Measurements from ENCODE around the gene B4GALT4. TPM values are rescaled to one million over a fixed set of nuclear protein-coding genes. Genes with fewer than 3 reads are reported as not detected.

The B4GALT4 gene
- total RNA-seq, 1 experiment from 2014 or later, result 46.5 TPM

- H2BK15ac ChIP-seq (ENCODE audit: low read depth, low read length), result no peak overlapping the region
- no peak overlapping the region for H2BK5ac ChIP-seq (ENCODE audit: insufficient read length, low read length)
- H2BK120ac ChIP-seq (ENCODE audit: low read depth, low read length, poor library complexity, severe bottlenecking), result no peak overlapping the region
- H4K91ac ChIP-seq (ENCODE audit: insufficient read length, low read depth, low read length), result no peak overlapping the region
- Mint-ChIP-seq H3K4me1 (peaks cover 12 to 13% of the 10 kb centered on the region in 2 experiments), H3K4me3 (no peak overlapping the region), H3K9me3 (peaks cover 26 to 29% of the 10 kb centered on the region in 2 experiments), H3K36me3 (ENCODE audit: insufficient read depth in 1 of 3, low read depth in 3 of 3) (peaks cover 15 to 29% (median 16%) of the 10 kb centered on the region in 3 experiments), H3K27ac (peak overlapping the region in 1 of 3 experiments; percentile 87; a peak in 1 of 7 replicates), H3K27me3 (ENCODE audit: low read depth) (no peaks in the 10 kb centered on the region)
- H2AFZ ChIP-seq (ENCODE audit: low read length), result peak overlapping the region; percentile 36
- H2AK5ac ChIP-seq (ENCODE audit: insufficient read length, low read length), result no peak overlapping the region
- no peak overlapping the region for H3K4ac ChIP-seq (ENCODE audit: low read depth, low read length)
- no peaks in the 10 kb centered on the region for H3K79me2 ChIP-seq (ENCODE audit: insufficient read depth, low read length)
- no peak overlapping the region for H4K5ac ChIP-seq (ENCODE audit: insufficient read length, low read depth, low read length)
- H3K14ac ChIP-seq (ENCODE audit: insufficient read depth, low read length), result no peak overlapping the region
- H2BK12ac ChIP-seq (ENCODE audit: insufficient read length, low read depth, low read length), result no peak overlapping the region
- no peak overlapping the region for H3K27ac ChIP-seq (ENCODE audit: insufficient read length, low read depth, low read length)
- H3K23ac ChIP-seq (ENCODE audit: insufficient read length, low read depth, low read length), result no peak overlapping the region
- no peak overlapping the region for H3T11ph ChIP-seq (ENCODE audit: low read length)
- DNase-seq, result no peak
- peaks cover 7% of the 10 kb centered on the region for H3K9me3 ChIP-seq (ENCODE audit: control insufficient read depth, low read depth, low read length)
- no CpG with 5 or more reads among the region's 5 CpGs for WGBS (ENCODE audit: extremely low coverage, insufficient read length, low lambda C conversion rate)
- no peak for TF ChIP-seq CTCF (conservative IDR thresholded peaks at IDR 0.05)
- no peaks in the 10 kb centered on the region for H3K79me1 ChIP-seq (ENCODE audit: insufficient read depth, low read depth, low read length, poor library complexity, severe bottlenecking)
- H3K56ac ChIP-seq (ENCODE audit: insufficient read length, low read depth, low read length), result no peak overlapping the region
- no peak overlapping the region for H4K8ac ChIP-seq (replicated peaks; ENCODE audit: insufficient read length, low read depth, low read length)
- H3K18ac ChIP-seq (ENCODE audit: insufficient read length, low read depth, low read length), result no peak overlapping the region
- no peaks in the 10 kb centered on the region for H3K23me2 ChIP-seq (ENCODE audit: insufficient read length, low read depth, low read length, poor library complexity, severe bottlenecking)
- H3K9ac ChIP-seq (ENCODE audit: extremely low read depth, insufficient read length, low read length), result no peak overlapping the region
- no peaks in the 10 kb centered on the region for H4K20me1 ChIP-seq (ENCODE audit: control insufficient read depth, insufficient read depth, insufficient read length)
- no peaks in the 10 kb centered on the region; the same call in 1 of the 2 replicates for H3K4me1 ChIP-seq (ENCODE audit: insufficient read depth, low read length)
- H2BK20ac ChIP-seq (ENCODE audit: low read depth, low read length, poor library complexity, severe bottlenecking), result no peak overlapping the region
- H3K27me3 ChIP-seq (ENCODE audit: insufficient read depth, low read length), result no peaks in the 10 kb centered on the region
- no peak overlapping the region for H3K4me2 ChIP-seq (ENCODE audit: insufficient read depth, insufficient read length, low read length)
Observed at GRCh38 chr3:119279584-119280243, 39.0 kb upstream of the B4GALT4 start.
